Right lobe of liver (tissue), 4 donors: Measurements from ENCODE around the gene MAGI1.

Source experiments
- POLR2A ChIP-seq: fragments of 450-650 bp; IDR thresholded peaks from one replicate; pipeline ENCODE4 v1.6.1; 2017; ENCODE audit warnings: antibody characterized with exemption, mild to moderate bottlenecking
- TF ChIP-seq, protein P1 (sequence below), 4 donors: fragments of 200-600 bp in 3 of 4; fragments of 450-650 bp in 1 of 4; IDR thresholded peaks; one replicate each; pipeline versions ENCODE4 v1.5.1 to v1.8.0; 2016 to 2022; ENCODE audit warnings: antibody characterized with exemption in 4 of 4, mild to moderate bottlenecking in 2 of 4
- donor health status: DM: no; HTN: no; CAD: no.
- donor health status: DM: no; HTN: no; CAD: no.
- donor health status: DM: no; HTN: yes; CAD: no.

GRCh38 chr3:65443739-65444446 lies 594.8 kb downstream of the MAGI1 start:
- TF ChIP-seq POLR2A: no peak
- TF ChIP-seq, protein P1, sequence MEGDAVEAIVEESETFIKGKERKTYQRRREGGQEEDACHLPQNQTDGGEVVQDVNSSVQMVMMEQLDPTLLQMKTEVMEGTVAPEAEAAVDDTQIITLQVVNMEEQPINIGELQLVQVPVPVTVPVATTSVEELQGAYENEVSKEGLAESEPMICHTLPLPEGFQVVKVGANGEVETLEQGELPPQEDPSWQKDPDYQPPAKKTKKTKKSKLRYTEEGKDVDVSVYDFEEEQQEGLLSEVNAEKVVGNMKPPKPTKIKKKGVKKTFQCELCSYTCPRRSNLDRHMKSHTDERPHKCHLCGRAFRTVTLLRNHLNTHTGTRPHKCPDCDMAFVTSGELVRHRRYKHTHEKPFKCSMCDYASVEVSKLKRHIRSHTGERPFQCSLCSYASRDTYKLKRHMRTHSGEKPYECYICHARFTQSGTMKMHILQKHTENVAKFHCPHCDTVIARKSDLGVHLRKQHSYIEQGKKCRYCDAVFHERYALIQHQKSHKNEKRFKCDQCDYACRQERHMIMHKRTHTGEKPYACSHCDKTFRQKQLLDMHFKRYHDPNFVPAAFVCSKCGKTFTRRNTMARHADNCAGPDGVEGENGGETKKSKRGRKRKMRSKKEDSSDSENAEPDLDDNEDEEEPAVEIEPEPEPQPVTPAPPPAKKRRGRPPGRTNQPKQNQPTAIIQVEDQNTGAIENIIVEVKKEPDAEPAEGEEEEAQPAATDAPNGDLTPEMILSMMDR (IDR thresholded peaks at IDR 0.05): no peak
